K562 (cell line): ENCODE data around the gene RBM19.

ENCODE experiments used
- NBN ChIP-seq: fragments of 450-650 bp; IDR thresholded peaks from 2 replicates; pipeline ENCODE4 v1.6.1; 2016; ENCODE audit warnings: low read depth, mild to moderate bottlenecking
- TAF1 ChIP-seq: IDR thresholded peaks from 2 replicates; pipeline ENCODE4 v1.6.1; 2011; ENCODE audit warnings: mild to moderate bottlenecking, low read length, moderate library complexity; ENCODE audit not compliant: insufficient read depth, control insufficient read depth, severe bottlenecking; ENCODE audit errors: extremely low read depth
- TRIM28 ChIP-seq: fragments of 450-650 bp; IDR thresholded peaks from 2 replicates; pipeline ENCODE4 v1.6.1; 2017
- ZMIZ1 ChIP-seq, 2 experiments: fragments of 150-350 bp in 1 of 2; IDR thresholded peaks; 2 replicates each; pipeline ENCODE4 v1.6.1; 2012 to 2016; ENCODE audit warnings: low read depth in 2 of 2, low read length in 2 of 2, mild to moderate bottlenecking in 1 of 2, moderate library complexity in 1 of 2
- ZNF197 ChIP-seq: fragments of 200-800 bp; sonication (Bioruptor generic); IDR thresholded peaks from 2 replicates; pipeline ENCODE4 v1.6.1; 2016; ENCODE audit warnings: low read depth, missing genetic modification characterization, missing compliant biosample characterization

GRCh38 chr12:113903381-113903863, 62.7 kb downstream of the RBM19 start:
- TF ChIP-seq ZMIZ1 (IDR thresholded peaks at IDR 0.05; ENCODE audit: low read depth in 2 of 2, low read length in 2 of 2) = no peak
- TF ChIP-seq TRIM28 = no peak
- TF ChIP-seq ZNF197 = no peak
- TF ChIP-seq NBN = no peak
- TF ChIP-seq TAF1 = no peak
